Renal cortex interstitium (tissue), 15 donors: Measurements from ENCODE around the gene CFAP74. TPM values are rescaled to one million over a fixed set of nuclear protein-coding genes. Genes with fewer than 3 reads are reported as not detected.
A peak's percentile ranks its signal among the peaks of the same experiment; 100 is the strongest.

ENCODE experiments used
- DNase-seq, 11 donors: peaks; one replicate each; pipeline ENCODE4 v3.0.0-alpha.2; 2013; ENCODE audit warnings: low read depth in 9 of 11, low spot score in 4 of 11; ENCODE audit errors: extremely low read depth in 1 of 11
- long read RNA-seq, 16 experiments: transcript quantifications; one replicate each; lab custom pipeline, GENCODE V29; 2026
- polyA plus RNA-seq, 3 donors: library from polyadenylated mRNA; unstranded; fragments of 120-200 nt; gene quantifications; one replicate each; pipeline ENCODE4 v1.2.1, GENCODE V29; 2013; ENCODE audit not compliant: insufficient read length in 3 of 3

Gene CFAP74, protein sequence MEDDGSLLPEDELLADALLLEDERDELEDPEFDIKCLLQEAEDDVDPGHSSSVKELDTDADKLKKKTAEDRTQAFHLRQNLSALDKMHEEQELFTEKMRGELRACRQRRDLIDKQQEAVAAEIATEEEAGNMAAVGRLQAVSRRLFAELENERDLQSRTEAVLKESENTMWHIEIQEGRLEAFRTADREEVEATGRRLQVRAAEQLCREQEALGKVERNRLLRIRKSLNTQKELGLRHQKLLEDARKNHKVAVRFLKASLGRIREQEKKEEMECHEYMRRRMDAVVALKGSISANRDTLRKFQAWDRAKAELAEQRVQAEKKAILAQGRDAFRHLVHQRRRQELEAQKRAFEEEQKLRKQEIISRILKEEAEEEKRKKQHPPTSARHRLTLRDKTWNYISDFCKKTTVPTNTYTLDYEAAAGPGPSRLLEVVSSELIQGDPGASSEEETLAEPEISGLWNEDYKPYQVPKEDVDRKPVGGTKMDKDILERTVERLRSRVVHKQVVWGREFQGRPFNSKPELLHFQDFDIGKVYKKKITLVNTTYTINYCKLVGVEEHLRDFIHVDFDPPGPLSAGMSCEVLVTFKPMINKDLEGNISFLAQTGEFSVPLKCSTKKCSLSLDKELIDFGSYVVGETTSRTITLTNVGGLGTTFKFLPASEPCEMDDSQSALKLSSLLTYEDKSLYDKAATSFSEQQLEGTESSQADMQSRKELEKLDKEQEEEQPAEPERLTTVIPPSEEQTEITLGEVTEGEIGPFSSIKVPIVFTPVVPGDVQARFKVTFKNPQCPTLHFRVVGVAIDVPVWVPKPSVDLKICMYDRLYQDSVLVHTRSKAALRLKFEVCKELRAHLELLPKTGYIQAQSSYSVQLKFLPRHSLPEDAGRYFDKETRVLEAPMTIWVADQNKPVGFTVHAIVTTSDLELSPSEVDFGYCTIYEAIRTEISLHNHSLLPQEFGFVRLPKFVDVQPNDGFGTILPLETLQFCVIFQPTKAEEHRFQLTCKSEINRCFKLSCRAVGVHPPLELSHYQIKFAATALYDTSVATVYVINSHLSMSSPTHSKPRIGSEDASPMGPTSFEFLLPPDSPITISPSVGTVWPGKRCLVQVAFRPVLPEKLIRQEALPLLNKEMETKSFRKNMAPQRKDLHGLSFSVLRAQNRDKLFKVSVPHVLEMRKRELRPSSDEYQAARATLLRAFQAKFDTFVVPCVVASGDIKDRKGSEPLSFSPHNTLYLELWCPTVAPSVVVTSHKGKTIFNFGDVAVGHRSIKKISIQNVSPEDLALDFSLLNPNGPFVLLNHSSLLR (N-terminal part only)
- polyA plus RNA-seq, result 1 to 10 TPM in 1 of 3 donors, under 1 TPM in 2; 0.52 to 1.2 (median 0.96) TPM
- long read RNA-seq, donor 1, result 0 reads
- long read RNA-seq, donor 2, result 0 reads
- long read RNA-seq, donor 3, result 0 reads
- long read RNA-seq, donor 4, partial matches to known transcripts, result 20 of 20 reads
- long read RNA-seq, donor 4, other reads (novel, unspliced or antisense), result 0 of 20 reads
- long read RNA-seq, donor 5, result 0 reads
- long read RNA-seq, donor 6, result 0 reads
- long read RNA-seq, donor 7, result 0 reads
- long read RNA-seq, donor 8, result 0 reads
- long read RNA-seq, donor 9, result 0 reads
- long read RNA-seq, donor 10, result 0 reads
- long read RNA-seq, donor 11, result 0 reads
- long read RNA-seq, donor 12, result 0 reads
- long read RNA-seq, donor 13, result 0 reads
- long read RNA-seq, donor 14, result 0 reads
- long read RNA-seq, donor 15, result 0 reads
- long read RNA-seq, donor 16, result 0 reads

GRCh38 chr1:2003541-2004131, at the start of gene CFAP74:
Gene CFAP74 (minus strand): TSS chr1:2003786. CDS start chr1:1990956, 12,830 bp downstream.
- DNase-seq, result peak in 3 of 11 donors; percentile 44 to 54 (median 49)

GRCh38 chr1:2053217-2053616, 49.6 kb upstream of the CFAP74 start:
- DNase-seq, result no peak

GRCh38 chr1:2052756-2053155, 49.2 kb upstream of the CFAP74 start:
- DNase-seq, result no peak

- DNase-seq, result no peak
Measured at GRCh38 chr1:2052054-2052679, 48.6 kb upstream of the CFAP74 start.

DNA sequence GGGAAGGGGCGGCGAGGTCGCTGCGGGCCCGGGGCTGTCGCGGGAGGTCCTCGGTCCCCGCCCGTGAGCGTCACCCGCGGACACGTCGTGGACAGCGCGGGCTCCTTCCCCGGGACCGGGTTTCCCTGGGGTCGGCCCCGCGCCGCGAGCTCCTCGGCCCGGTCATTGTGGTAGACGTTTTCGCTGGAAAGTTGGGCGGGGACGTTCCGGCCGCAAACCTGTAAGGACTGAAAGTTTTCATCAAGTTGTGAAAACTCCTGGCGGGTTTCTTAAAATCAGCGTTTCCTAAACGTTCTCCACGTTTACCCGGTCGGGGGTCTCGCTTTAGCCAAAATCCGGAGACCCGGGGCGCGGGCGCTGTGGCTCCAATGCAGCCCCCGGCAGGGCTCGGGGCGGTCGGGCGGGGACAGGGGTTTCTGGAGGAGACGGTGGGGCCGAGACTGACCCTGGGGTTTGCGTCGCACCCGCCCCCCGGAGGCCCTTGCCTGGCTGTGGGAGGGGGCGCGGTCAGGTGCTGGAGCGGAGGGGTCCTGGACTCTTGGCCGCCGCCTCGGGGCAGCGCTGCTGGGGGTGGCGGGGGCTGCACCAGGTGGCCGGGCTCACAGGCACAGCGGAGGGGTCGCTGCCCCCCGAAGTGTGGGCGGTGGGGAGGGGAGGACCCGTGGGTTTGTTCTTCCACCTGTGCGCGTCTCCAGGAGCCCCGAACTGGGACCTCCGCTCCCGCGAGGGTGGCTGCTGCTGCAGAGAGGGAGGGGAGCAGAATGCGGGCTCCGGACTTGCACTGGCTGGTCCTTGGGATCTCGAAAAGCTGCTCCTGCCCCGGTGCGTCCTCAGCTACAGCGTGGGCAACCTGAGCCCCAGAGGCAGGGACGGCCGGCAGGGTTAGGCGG, 47.5 kb upstream of the CFAP74 start:
- no peak for DNase-seq

- no peak for DNase-seq
Measured at GRCh38 chr1:2050461-2050792, 46.8 kb upstream of the CFAP74 start.

- DNase-seq, result peak in 9 of 11 donors; percentile 67 to 86 (median 78)
Measured at GRCh38 chr1:2049718-2050431, 46.3 kb upstream of the CFAP74 start, which contains the start of gene PRKCZ. Gene PRKCZ (plus strand): TSS chr1:2050411. CDS start chr1:2050631, 220 bp downstream.

- no peak for DNase-seq
Measured at GRCh38 chr1:2049225-2049717, 45.7 kb upstream of the CFAP74 start.

- DNase-seq, result no peak
Measured at GRCh38 chr1:2047749-2048729, 44.5 kb upstream of the CFAP74 start.

DNA sequence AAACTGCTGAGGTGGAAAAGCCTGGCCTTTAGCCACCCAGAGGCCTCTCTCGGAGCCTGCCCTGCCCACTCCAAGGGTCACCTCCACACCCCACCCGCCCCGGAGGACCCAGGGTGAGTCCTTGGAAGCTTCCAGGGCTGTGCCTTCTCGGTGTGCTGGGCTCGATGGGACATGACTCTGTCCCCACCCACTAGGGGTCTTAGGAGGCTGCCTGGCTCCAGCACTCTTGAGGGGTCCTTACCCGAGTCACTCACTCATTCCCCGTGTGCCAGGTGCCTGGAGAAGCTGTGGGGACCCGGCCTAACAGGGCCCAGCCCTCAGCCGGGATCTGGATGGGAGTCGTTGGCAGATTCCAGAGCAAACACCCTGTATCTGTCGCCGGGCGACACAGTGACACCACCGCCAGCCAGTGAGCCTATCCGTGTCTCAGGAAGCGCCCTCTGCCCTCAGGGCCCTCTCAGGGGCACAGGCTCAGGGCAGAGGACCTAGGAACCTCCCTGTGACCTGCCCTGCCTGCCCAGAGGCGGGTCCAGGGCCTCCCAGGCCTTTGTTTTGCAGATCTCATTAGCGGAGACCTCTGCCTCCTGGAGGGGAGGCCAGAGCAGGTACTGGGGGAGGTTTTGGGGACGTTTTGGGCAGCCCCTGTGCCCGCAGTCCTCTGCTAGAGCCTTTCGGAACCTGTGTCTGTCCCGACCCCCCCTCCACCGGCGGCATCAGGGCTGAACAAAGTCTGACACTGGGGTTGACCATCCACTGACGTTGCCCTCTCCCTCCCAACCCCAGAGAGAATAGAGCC, 43.6 kb upstream of the CFAP74 start:
- DNase-seq, result no peak

GRCh38 chr1:2046174-2046917, 42.8 kb upstream of the CFAP74 start:
- no peak for DNase-seq

- no peak for DNase-seq
Measured at GRCh38 chr1:2045468-2046173, 42.0 kb upstream of the CFAP74 start.
